Smooth muscle cell (in vitro differentiated cells): ENCODE data around the gene AGT. TPM values are rescaled to one million over a fixed set of nuclear protein-coding genes. Genes with fewer than 3 reads are reported as not detected.

Source experiments
- DNase-seq: peaks from one replicate; lab custom pipeline; 2025; ENCODE audit not compliant: unreplicated experiment; lab: John Stamatoyannopoulos, UW
- H2AFZ ChIP-seq: fragments of 200-600 bp; sonication (generic); 2 replicates; pipeline ENCODE4 v1.6.0; 2016; ENCODE audit warnings: antibody characterized with exemption, low read depth, mild to moderate bottlenecking
- H3F3A ChIP-seq: fragments of 200-600 bp; sonication (generic); 2 replicates; pipeline ENCODE4 v1.6.0; 2017; ENCODE audit warnings: antibody characterized with exemption, low read depth
- H3K27ac ChIP-seq: fragments of 200-600 bp; sonication (generic); 2 replicates; pipeline ENCODE4 v1.5.1; 2016; ENCODE audit warnings: low read depth, mild to moderate bottlenecking
- H3K27me3 ChIP-seq: fragments of 200-600 bp; sonication (generic); 2 replicates; pipeline ENCODE4 v1.6.1; 2016; ENCODE audit warnings: low read depth, mild to moderate bottlenecking
- H3K36me3 ChIP-seq: fragments of 200-600 bp; sonication (generic); 2 replicates; pipeline ENCODE4 v1.5.1; 2016; ENCODE audit warnings: low read depth
- H3K4me1 ChIP-seq: fragments of 200-600 bp; sonication (generic); 2 replicates; pipeline ENCODE4 v1.5.1; 2016; ENCODE audit warnings: low read depth
- H3K4me2 ChIP-seq: fragments of 200-600 bp; sonication (generic); 2 replicates; pipeline ENCODE4 v1.6.0; 2016; ENCODE audit warnings: mild to moderate bottlenecking
- H3K4me3 ChIP-seq: fragments of 200-600 bp; sonication (generic); 2 replicates; pipeline ENCODE4 v1.5.1; 2016; ENCODE audit warnings: mild to moderate bottlenecking
- H3K79me2 ChIP-seq: fragments of 200-600 bp; sonication (generic); 2 replicates; pipeline ENCODE4 v1.6.0; 2016; ENCODE audit warnings: low read depth, mild to moderate bottlenecking
- H3K9ac ChIP-seq: fragments of 200-600 bp; sonication (generic); 2 replicates; pipeline ENCODE4 v1.6.0; 2016; ENCODE audit warnings: low read depth
- H3K9me3 ChIP-seq: fragments of 200-600 bp; sonication (generic); replicated peaks from 2 replicates; pipeline ENCODE4 v1.5.1; 2016; ENCODE audit warnings: low read depth
- H4K20me1 ChIP-seq: fragments of 200-600 bp; sonication (generic); 2 replicates; pipeline ENCODE4 v1.6.0; 2016; ENCODE audit warnings: low read depth
- CTCF ChIP-seq: fragments of 200-600 bp; sonication (generic); IDR thresholded peaks from 2 replicates; pipeline ENCODE4 v1.5.1; 2017; ENCODE audit warnings: borderline replicate concordance, mild to moderate bottlenecking, antibody characterized with exemption; ENCODE audit not compliant: insufficient read depth, poor library complexity, severe bottlenecking
- WGBS: methylation state at CpG from one replicate; pipeline ENCODE4 v1.1.7; 2016; ENCODE audit warnings: low lambda C conversion rate; 5-methylcytosine and 5-hydroxymethylcytosine counted together
- polyA plus RNA-seq: library from polyadenylated mRNA; unstranded; fragments of >200 nt; fragmentation: Nextera tagmentation; extraction: Ambion mirVana; gene quantifications from 2 replicates; pipeline ENCODE4 v1.2.1, GENCODE V29; 2016
- total RNA-seq: library from RNA; depleted of rRNA; stranded (reverse); fragments of >200 nt; gene quantifications from 2 replicates; pipeline ENCODE4 v1.2.3, GENCODE V29; 2014

The AGT gene
- total and polyA plus RNA-seq, 2 experiments from 2014 or later: 0.31 to 3.0 TPM

GRCh38 chr1:230674581-230674980 is 39.3 kb downstream of the AGT start:
- H3K9me3 ChIP-seq: no peaks in the 10 kb centered on the region
- no peaks in the 10 kb centered on the region for H3K79me2 ChIP-seq
- no peaks in the 10 kb centered on the region for H3K4me1 ChIP-seq
- no peak for TF ChIP-seq CTCF
- no peak for DNase-seq
- no peak overlapping the region for H3K9ac ChIP-seq
- WGBS: 98% methylated on average over 2 of the region's 2 CpGs
- no peak overlapping the region for H2AFZ ChIP-seq
- no peak overlapping the region for H3K4me2 ChIP-seq
- no peaks in the 10 kb centered on the region for H3F3A ChIP-seq
- H3K27me3 ChIP-seq: no peaks in the 10 kb centered on the region
- H3K27ac ChIP-seq: no peak overlapping the region
- H3K36me3 ChIP-seq: peaks cover 21% of the 10 kb centered on the region
- no peak overlapping the region for H3K4me3 ChIP-seq
- no peaks in the 10 kb centered on the region for H4K20me1 ChIP-seq

GRCh38 chr1:230669543-230669942 is 44.4 kb downstream of the AGT start:
- Histone ChIP-seq H3K4me3 (no peak overlapping the region), H3K9me3 (no peaks in the 10 kb centered on the region), H3K4me1 (no peaks in the 10 kb centered on the region), H3K4me2 (no peak overlapping the region), H3K27ac (no peak overlapping the region), H3K79me2 (no peaks in the 10 kb centered on the region), H2AFZ (no peak overlapping the region), H3F3A (no peaks in the 10 kb centered on the region), H4K20me1 (no peaks in the 10 kb centered on the region), H3K9ac (no peak overlapping the region), H3K27me3 (no peaks in the 10 kb centered on the region), H3K36me3 (peaks cover 11% of the 10 kb centered on the region)
- 93% methylated on average over 8 of the region's 8 CpGs for WGBS
- no peak for TF ChIP-seq CTCF
- DNase-seq: no peak

- no peak overlapping the region for H3K27ac ChIP-seq
- no peaks in the 10 kb centered on the region for H3K9me3 ChIP-seq
- WGBS: 96% methylated on average over 6 of the region's 6 CpGs
- H3K27me3 ChIP-seq: no peaks in the 10 kb centered on the region
- H3K4me2 ChIP-seq: no peak overlapping the region
- no peak for DNase-seq
- no peaks in the 10 kb centered on the region for H4K20me1 ChIP-seq
- no peak overlapping the region for H3K4me3 ChIP-seq
- no peaks in the 10 kb centered on the region for H3K4me1 ChIP-seq
- TF ChIP-seq CTCF: no peak
- H3F3A ChIP-seq: no peaks in the 10 kb centered on the region
- no peak overlapping the region for H2AFZ ChIP-seq
- H3K9ac ChIP-seq: no peak overlapping the region
- no peaks in the 10 kb centered on the region for H3K79me2 ChIP-seq
- peaks cover 10% of the 10 kb centered on the region for H3K36me3 ChIP-seq
These were observed 45.7 kb downstream of the AGT start for GRCh38 chr1:230668227-230668626.

GRCh38 chr1:230661976-230662375 is 51.9 kb downstream of the AGT start:
- WGBS: 95% methylated on average over 4 of the region's 4 CpGs
- H3F3A ChIP-seq: no peaks in the 10 kb centered on the region
- peaks cover 23% of the 10 kb centered on the region for H4K20me1 ChIP-seq
- H3K79me2 ChIP-seq: peaks cover under 1% of the 10 kb centered on the region
- no peak for TF ChIP-seq CTCF
- no peak for DNase-seq
- no peaks in the 10 kb centered on the region for H3K9me3 ChIP-seq
- no peaks in the 10 kb centered on the region for H3K4me1 ChIP-seq
- no peak overlapping the region for H3K27ac ChIP-seq
- no peaks in the 10 kb centered on the region for H3K27me3 ChIP-seq
- peaks cover 20% of the 10 kb centered on the region for H3K36me3 ChIP-seq
- no peak overlapping the region for H3K9ac ChIP-seq
- no peak overlapping the region for H3K4me2 ChIP-seq
- no peak overlapping the region for H3K4me3 ChIP-seq
- no peak overlapping the region for H2AFZ ChIP-seq
